ENCODE results near the gene VPS26B.

Gene VPS26B

DNA sequence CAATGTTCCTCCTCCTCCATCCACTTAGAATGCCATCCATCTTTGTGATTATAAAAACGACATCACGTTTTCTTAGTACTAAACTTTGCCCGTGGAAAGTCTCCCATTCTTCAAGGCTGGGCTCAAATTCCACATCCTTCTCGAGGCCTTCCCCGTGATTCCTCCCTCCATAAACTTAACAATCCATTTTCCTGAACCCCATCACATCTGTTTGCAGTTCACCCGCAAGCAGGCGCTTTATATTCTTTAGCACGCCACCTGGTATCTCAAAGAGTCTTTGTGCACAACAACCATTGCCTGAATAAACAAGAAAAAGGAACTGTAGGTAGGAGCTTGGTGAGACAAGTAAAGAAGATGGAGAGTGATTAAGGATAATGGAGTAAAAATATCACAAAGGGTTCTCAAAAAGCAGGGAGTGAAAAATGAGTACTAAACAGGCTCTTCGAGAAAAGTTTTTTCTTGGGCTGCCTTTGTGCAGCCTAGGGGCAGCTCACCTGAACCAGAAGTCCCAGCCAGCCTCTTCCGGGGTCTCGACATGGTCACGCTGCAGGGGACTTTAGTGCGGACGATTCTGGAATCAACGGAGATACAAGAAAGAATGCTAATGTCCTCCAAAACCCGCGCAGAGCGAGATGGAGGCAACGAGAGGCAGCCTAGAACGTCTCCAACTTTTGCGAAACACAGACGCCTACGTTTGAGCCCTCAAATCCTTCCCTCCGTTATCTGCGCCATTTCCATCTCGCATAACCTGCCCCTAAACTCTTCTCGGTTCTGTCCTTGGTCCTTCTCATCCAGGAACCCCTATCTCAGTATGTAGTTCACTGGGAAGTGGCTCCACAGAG lies 28.1 kb downstream of the VPS26B start:
- Histone ChIP-seq H3K27me3 (ENCODE audit: control insufficient read depth in 1 of 2, insufficient read depth in 1 of 2, low read length in 2 of 2) (no peaks in the 10 kb centered on the region), H3K9ac (ENCODE audit: low read length) (peak overlapping the region; percentile 95), H3K14ac (ENCODE audit: low read length in 2 of 2) (peak overlapping the region in 1 of 2 experiments; percentile 18), H3K4ac (ENCODE audit: low read depth in 1 of 2, low read length in 2 of 2) (no peak overlapping the region), H2BK120ac (ENCODE audit: low read depth, low read length) (no peak overlapping the region), H3K18ac (ENCODE audit: low read depth in 1 of 2, low read length in 2 of 2) (peak overlapping the region; percentile 9 to 55), H4K91ac (ENCODE audit: low read length) (no peak overlapping the region), H3K4me2 (ENCODE audit: low read length, poor library complexity, severe bottlenecking) (peak overlapping the region; percentile 85), H4K8ac (ENCODE audit: low read length) (no peak overlapping the region), H2BK5ac (ENCODE audit: low read depth, low read length, poor library complexity, severe bottlenecking) (no peak overlapping the region), H2AK5ac (ENCODE audit: low read length, severe bottlenecking) (no peak overlapping the region), H3K36me3 (ENCODE audit: control insufficient read depth in 1 of 2, insufficient read depth in 2 of 2, low read depth in 1 of 2, low read length in 2 of 2) (peaks cover 12 to 52% of the 10 kb centered on the region in 2 experiments), H3K4me1 (ENCODE audit: control insufficient read depth, insufficient read depth, low read depth, low read length) (peaks cover 1% of the 10 kb centered on the region), H2AFZ (ENCODE audit: low read depth, low read length) (peak overlapping the region; percentile 85), H3K23ac (ENCODE audit: low read length in 2 of 2) (no peak overlapping the region), H3K4me3 (ENCODE audit: insufficient read depth in 1 of 2, low read depth in 1 of 2, low read length in 2 of 2) (peak overlapping the region; percentile 67 to 100), H2BK12ac (ENCODE audit: low read length in 2 of 2) (no peak overlapping the region), H2BK15ac (ENCODE audit: low read depth, poor library complexity, severe bottlenecking) (no peak overlapping the region), H3K27ac (ENCODE audit: low read length, poor library complexity, severe bottlenecking) (peak overlapping the region; percentile 51), H3K9me3 (ENCODE audit: control insufficient read depth, low read length) (no peaks in the 10 kb centered on the region), H3K79me1 (replicated peaks; ENCODE audit: low read length, poor library complexity, severe bottlenecking) (peaks cover 14% of the 10 kb centered on the region)
- DNase-seq: no peak
- WGBS: 16% methylated on average over 21 of the region's 27 CpGs

DNA sequence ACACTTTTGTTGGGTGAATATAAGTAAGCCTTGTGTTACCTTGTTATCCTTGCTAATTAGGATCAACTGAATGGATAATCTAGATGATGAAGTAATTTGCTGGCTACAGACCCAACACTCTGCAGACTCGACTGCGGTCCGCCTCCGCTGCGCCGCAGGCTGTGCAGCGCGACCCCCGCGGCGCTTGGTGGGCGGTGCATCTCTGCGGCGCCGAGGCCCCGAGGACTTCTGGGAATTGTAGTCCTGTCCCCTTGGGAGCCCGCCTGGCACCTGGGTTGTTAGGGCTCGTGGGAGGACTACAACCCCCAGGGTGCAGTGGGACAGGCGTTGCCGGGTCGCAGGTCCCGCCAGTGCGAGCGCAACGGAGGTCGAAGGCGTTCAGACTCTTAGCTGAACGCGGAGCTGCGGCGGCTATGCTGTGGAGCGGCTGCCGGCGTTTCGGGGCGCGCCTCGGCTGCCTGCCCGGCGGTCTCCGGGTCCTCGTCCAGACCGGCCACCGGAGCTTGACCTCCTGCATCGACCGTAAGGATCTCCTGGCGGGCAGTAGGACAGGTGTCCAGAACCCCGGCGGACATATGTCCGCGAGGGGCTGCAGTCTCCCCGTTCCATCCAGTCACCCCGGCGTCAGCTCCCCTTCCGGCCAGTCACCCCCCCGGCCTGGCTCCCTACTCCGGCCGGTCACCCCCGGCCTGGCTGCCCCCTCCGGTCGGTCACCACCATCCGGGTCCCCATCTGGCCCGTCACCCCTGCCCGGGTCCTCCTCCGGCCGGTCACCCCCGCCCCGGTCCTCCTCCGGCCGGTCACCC lies 28.9 kb downstream of the VPS26B start, which contains the start of the genes ACAD8 and THYN1:
TSS of gene ACAD8 (plus strand) at position 381 of the 806 bp plus-strand sequence. CDS start at position 414, 33 bp downstream.
TSS of gene THYN1 (minus strand) at position 165 of the 806 bp plus-strand sequence. CDS start 470 bp downstream, outside the sequence.
- Histone ChIP-seq H3K27ac (ENCODE audit: low read length, poor library complexity, severe bottlenecking) (peak within 1 kb of the TSS; percentile 51), H4K8ac (ENCODE audit: low read length) (peak within 1 kb of the TSS; percentile 88), H2BK120ac (ENCODE audit: low read depth, low read length) (no peak within 1 kb of the TSS), H3K14ac (ENCODE audit: low read length in 2 of 2) (peak within 1 kb of the TSS in 1 of 2 experiments; percentile 35), H2BK15ac (ENCODE audit: low read depth, poor library complexity, severe bottlenecking) (peak within 1 kb of the TSS; percentile 75), H3K9me3 (ENCODE audit: control insufficient read depth, low read length) (no peaks in the 10 kb centered on the region), H3K27me3 (ENCODE audit: control insufficient read depth in 1 of 2, insufficient read depth in 1 of 2, low read length in 2 of 2) (no peaks in the 10 kb centered on the region), H3K9ac (ENCODE audit: low read length) (peak within 1 kb of the TSS; percentile 95), H3K36me3 (ENCODE audit: control insufficient read depth in 1 of 2, insufficient read depth in 2 of 2, low read depth in 1 of 2, low read length in 2 of 2) (peaks cover 7 to 48% of the 10 kb centered on the region in 2 experiments), H2AK5ac (ENCODE audit: low read length, severe bottlenecking) (no peak within 1 kb of the TSS), H2BK12ac (ENCODE audit: low read length in 2 of 2) (no peak within 1 kb of the TSS), H3K4me2 (ENCODE audit: low read length, poor library complexity, severe bottlenecking) (peak within 1 kb of the TSS; percentile 85), H3K23ac (ENCODE audit: low read length in 2 of 2) (peak within 1 kb of the TSS in 1 of 2 experiments; percentile 86), H2BK5ac (ENCODE audit: low read depth, low read length, poor library complexity, severe bottlenecking) (no peak within 1 kb of the TSS), H3K4me1 (ENCODE audit: control insufficient read depth, insufficient read depth, low read depth, low read length) (peaks cover 1% of the 10 kb centered on the region), H3K4ac (ENCODE audit: low read depth in 1 of 2, low read length in 2 of 2) (peak within 1 kb of the TSS in 1 of 2 experiments; percentile 71), H3K79me1 (replicated peaks; ENCODE audit: low read length, poor library complexity, severe bottlenecking) (peaks cover 16% of the 10 kb centered on the region), H2AFZ (ENCODE audit: low read depth, low read length) (peak within 1 kb of the TSS; percentile 85), H3K18ac (ENCODE audit: low read depth in 1 of 2, low read length in 2 of 2) (peak within 1 kb of the TSS; percentile 67 to 81), H4K91ac (ENCODE audit: low read length) (no peak within 1 kb of the TSS), H3K4me3 (ENCODE audit: insufficient read depth in 1 of 2, low read depth in 1 of 2, low read length in 2 of 2) (peak within 1 kb of the TSS; percentile 97 to 100)
- under 1% methylated on average over 51 of the region's 70 CpGs for WGBS
- peak; percentile 97 for DNase-seq

DNA sequence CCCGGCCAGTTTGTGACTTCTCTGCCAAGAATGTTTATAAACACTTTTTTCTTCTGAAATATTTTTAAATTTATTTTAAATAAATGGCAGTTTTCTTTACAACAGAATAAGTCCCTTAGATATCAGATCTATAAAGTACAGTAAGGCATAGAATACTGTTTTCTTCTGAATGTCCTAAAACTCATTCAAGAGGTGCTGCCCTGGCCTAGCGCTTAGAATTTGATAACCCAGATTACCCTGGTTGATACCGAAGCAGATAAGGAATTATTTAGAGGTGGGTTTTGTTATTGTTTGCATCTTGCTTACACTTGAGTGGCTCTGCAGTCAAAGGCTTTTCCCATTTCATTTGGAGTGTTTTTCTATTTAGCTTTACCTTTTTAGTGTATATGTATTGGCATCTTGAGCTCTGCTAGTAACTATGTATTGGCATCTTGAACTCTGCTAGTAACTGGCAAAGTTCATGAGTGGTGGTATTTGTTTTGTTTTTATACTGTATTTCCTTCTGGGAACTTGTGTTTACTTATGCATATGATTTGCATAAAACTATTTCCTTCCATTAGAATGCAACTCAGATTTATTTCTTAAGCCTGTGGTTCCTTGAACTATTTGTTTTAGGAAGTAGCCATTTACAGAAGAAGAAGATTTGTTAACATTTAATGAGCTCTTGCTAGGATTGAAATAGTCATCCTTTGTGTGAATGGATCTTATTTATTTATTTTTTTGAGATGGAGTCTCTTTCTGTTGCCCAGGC lies 30.1 kb downstream of the VPS26B start:
- H4K8ac ChIP-seq (ENCODE audit: low read length): no peak overlapping the region
- H3K4me2 ChIP-seq (ENCODE audit: low read length, poor library complexity, severe bottlenecking): peak overlapping the region; percentile 62
- no peaks in the 10 kb centered on the region for H3K9me3 ChIP-seq (ENCODE audit: control insufficient read depth, low read length)
- no peak overlapping the region for H2BK120ac ChIP-seq (ENCODE audit: low read depth, low read length)
- H2AFZ ChIP-seq (ENCODE audit: low read depth, low read length): no peak overlapping the region
- H3K79me1 ChIP-seq (replicated peaks; ENCODE audit: low read length, poor library complexity, severe bottlenecking): peaks cover 22% of the 10 kb centered on the region
- no peak overlapping the region for H3K4ac ChIP-seq (ENCODE audit: low read depth in 1 of 2, low read length in 2 of 2)
- H3K9ac ChIP-seq (ENCODE audit: low read length): peak overlapping the region; percentile 77
- no peak overlapping the region for H4K91ac ChIP-seq (ENCODE audit: low read length)
- H2BK15ac ChIP-seq (ENCODE audit: low read depth, poor library complexity, severe bottlenecking): no peak overlapping the region
- peaks cover 15 to 48% of the 10 kb centered on the region in 2 experiments for H3K36me3 ChIP-seq (ENCODE audit: control insufficient read depth in 1 of 2, insufficient read depth in 2 of 2, low read depth in 1 of 2, low read length in 2 of 2)
- 93% methylated on average over 2 of the region's 3 CpGs for WGBS
- no peak overlapping the region for H2AK5ac ChIP-seq (ENCODE audit: low read length, severe bottlenecking)
- peak overlapping the region in 1 of 2 experiments; percentile 100 for H3K4me3 ChIP-seq (ENCODE audit: insufficient read depth in 1 of 2, low read depth in 1 of 2, low read length in 2 of 2)
- no peak overlapping the region for H2BK5ac ChIP-seq (ENCODE audit: low read depth, low read length, poor library complexity, severe bottlenecking)
- DNase-seq: no peak
- no peak overlapping the region for H3K27ac ChIP-seq (ENCODE audit: low read length, poor library complexity, severe bottlenecking)
- no peak overlapping the region for H3K14ac ChIP-seq (ENCODE audit: low read length in 2 of 2)
- no peak overlapping the region for H2BK12ac ChIP-seq (ENCODE audit: low read length in 2 of 2)
- no peaks in the 10 kb centered on the region for H3K27me3 ChIP-seq (ENCODE audit: control insufficient read depth in 1 of 2, insufficient read depth in 1 of 2, low read length in 2 of 2)
- no peak overlapping the region for H3K18ac ChIP-seq (ENCODE audit: low read depth in 1 of 2, low read length in 2 of 2)
- no peak overlapping the region for H3K23ac ChIP-seq (ENCODE audit: low read length in 2 of 2)
- peaks cover 1% of the 10 kb centered on the region for H3K4me1 ChIP-seq (ENCODE audit: control insufficient read depth, insufficient read depth, low read depth, low read length)
